Measurements from ENCODE around the gene HRH3. TPM values are rescaled to one million over a fixed set of nuclear protein-coding genes. Genes with fewer than 3 reads are reported as not detected.

HRH3 gene
- total RNA-seq, 1 donor from 2014 or later, result not detected

GRCh38 chr20:62186096-62186426 lies 34.0 kb downstream of the HRH3 start:
- no peak overlapping the region for H3K4me3 ChIP-seq (ENCODE audit: low read depth, low read length)
- DNase-seq (ENCODE audit: low read depth), result no peak
- no peak for TF ChIP-seq CTCF (conservative IDR thresholded peaks at IDR 0.05; ENCODE audit: low read depth, low read length)

GRCh38 chr20:62183426-62184142 lies 36.5 kb downstream of the HRH3 start:
- TF ChIP-seq CTCF (conservative IDR thresholded peaks at IDR 0.05; ENCODE audit: low read depth, low read length), result no peak
- peak overlapping the region; percentile 99 for H3K4me3 ChIP-seq (ENCODE audit: low read depth, low read length)
- DNase-seq (ENCODE audit: low read depth), result no peak

- peak within 1 kb of the TSS; percentile 99 for H3K4me3 ChIP-seq (ENCODE audit: low read depth, low read length)
- no peak for TF ChIP-seq CTCF (conservative IDR thresholded peaks at IDR 0.05; ENCODE audit: low read depth, low read length)
- DNase-seq (ENCODE audit: low read depth), result peak; percentile 52
Measured at GRCh38 chr20:62182469-62183425, 37.3 kb downstream of the HRH3 start, which contains the start of gene MTG2. TSS of gene MTG2 (plus strand) at chr20:62183028. CDS start at chr20:62193421, 10,393 bp downstream.

GRCh38 chr20:62181808-62182207 lies 38.3 kb downstream of the HRH3 start:
- no peak for DNase-seq (ENCODE audit: low read depth)
- no peak for TF ChIP-seq CTCF (conservative IDR thresholded peaks at IDR 0.05; ENCODE audit: low read depth, low read length)
- peak overlapping the region; percentile 99 for H3K4me3 ChIP-seq (ENCODE audit: low read depth, low read length)

GRCh38 chr20:62179162-62179504 lies 40.9 kb downstream of the HRH3 start:
- DNase-seq (ENCODE audit: low read depth), result no peak
- TF ChIP-seq CTCF (conservative IDR thresholded peaks at IDR 0.05; ENCODE audit: low read depth, low read length), result no peak

GRCh38 chr20:62178316-62179161 lies 41.5 kb downstream of the HRH3 start:
- TF ChIP-seq CTCF (conservative IDR thresholded peaks at IDR 0.05; ENCODE audit: low read depth, low read length), result no peak
- DNase-seq (ENCODE audit: low read depth), result no peak

More at GRCh38 chr20:62179162-62179504, 40.9 kb downstream of the HRH3 start:
- H3K4me3 ChIP-seq (ENCODE audit: low read depth, low read length), result no peak overlapping the region

More at GRCh38 chr20:62178316-62179161, 41.5 kb downstream of the HRH3 start:
- no peak overlapping the region for H3K4me3 ChIP-seq (ENCODE audit: low read depth, low read length)

Data from epithelial cell of proximal tubule (primary cell).